ENCODE measurements around the gene LYSET.
A peak's percentile ranks its signal among the peaks of the same experiment; 100 is the strongest.
"Not testable (repeated sequence)": the region's sequence is repeated elsewhere in the genome, so short reads cannot be mapped to it uniquely, and the experiment has no call there.

Gene LYSET

DNA sequence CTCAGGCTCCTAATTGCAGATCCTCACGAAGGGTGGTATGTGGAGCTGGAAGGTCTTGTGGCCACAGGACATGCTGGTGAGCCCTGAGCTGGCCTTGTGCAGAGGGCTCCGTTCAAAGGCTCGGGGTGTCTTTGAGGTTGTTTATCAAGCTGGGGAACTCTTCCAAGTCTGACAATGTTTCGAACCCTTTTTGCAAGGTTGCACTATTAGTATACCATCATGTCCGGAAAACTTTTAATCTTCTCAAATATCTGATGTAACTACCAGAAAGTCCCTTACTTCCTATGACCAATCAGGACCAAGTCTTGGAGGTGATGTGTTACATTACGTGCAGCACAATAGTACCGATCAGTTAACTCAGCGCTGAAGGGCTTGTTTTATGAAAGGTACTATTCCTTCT is 43.4 kb downstream of the LYSET start:
- DNase-seq (ENCODE audit: low spot score) = no peak

DNA sequence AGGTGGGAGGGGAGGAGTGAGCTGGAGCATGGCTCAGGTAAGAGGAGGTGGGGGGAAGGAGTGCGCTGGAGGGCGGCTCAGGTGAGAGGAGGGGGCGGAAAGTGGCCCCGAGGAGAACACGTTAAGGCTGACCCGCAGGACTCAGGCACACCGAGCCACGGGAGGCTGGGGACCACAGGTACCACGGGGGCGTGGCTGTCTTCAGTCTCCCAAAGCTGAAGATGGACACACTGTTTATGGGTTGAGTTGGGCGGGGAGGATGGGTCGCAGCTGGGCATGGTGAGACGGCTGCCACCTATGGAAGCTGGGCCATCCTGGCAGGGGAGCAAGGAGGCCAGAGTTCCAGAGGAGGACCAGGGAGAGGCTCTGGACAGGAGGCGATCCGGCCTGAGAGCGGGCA is 45.4 kb downstream of the LYSET start:
- DNase-seq (ENCODE audit: low spot score) = no peak

GRCh38 chr14:93231129-93231979 is 46.2 kb downstream of the LYSET start:
- DNase-seq (ENCODE audit: low spot score) = peak; percentile 72

DNA sequence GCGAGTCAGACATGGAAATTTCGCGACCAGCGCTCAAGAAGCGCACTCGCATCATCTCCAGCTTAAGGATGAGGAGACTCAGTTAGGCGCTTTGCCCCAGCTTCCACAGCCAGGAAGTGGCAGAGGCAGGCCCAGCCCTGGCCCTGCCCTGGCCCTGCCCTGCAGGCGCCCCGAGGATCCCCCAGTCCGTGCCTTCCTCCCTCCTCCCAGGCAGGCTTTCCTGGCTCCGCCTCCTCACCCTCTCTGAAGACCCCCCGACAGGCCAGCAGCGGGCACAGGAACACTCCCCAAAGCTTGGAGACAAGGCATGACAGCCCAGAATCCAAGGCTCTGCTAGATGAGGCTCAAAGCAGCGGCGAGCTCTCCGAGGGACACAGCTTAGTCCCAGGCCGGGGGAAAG is 47.0 kb downstream of the LYSET start:
- no peak for DNase-seq (ENCODE audit: low spot score)

DNA sequence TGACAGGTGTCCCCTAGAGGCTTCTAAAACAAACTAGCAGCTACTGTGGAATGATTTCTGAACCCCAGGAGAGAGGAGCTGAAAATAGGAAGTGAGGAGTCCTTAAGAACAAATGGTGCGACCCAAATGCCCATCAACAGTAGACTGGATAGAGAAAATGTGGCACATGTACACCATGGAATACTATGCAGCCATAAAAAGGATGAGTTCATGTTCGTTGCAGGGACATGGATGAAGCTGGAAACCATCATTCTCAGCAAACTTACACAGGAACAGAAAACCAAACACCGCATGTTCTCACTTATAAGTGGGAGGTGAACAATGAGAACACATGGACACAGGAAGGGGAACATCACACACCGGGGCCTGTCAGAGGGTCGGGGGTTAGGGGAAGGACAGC is 48.0 kb downstream of the LYSET start:
- DNase-seq (ENCODE audit: low spot score) = not testable (repeated sequence)

DNA sequence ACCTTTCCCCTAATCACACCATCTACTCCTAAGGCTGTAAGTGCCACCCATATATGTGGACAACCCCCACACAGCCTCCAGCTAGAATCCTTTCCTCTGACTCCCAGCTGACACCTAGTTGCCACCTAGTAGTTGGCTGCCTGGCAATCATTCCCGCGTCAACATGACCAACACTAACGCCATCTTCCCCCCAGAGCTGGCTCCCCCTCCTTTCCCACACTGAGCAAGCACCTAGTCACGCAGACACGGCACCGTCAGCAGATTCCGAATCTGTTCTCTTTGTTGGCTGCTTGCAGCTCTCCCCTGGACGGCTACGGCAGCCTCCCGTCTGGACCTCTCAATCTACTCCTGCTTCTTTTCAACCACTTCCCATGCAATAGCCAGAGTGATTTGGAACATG is 49.7 kb downstream of the LYSET start:
- no peak for DNase-seq (ENCODE audit: low spot score)

All from D341Med (cell line).